SK-N-MC (cell line): ENCODE data around the gene ERG.

ENCODE experiments used
- EZH2 ChIP-seq: fragments of 200-600 bp; sonication (generic); IDR thresholded peaks from one replicate; pipeline ENCODE4 v1.6.1; 2017; ENCODE audit warnings: antibody characterized with exemption
- POLR2AphosphoS5 ChIP-seq: IDR thresholded peaks from 2 replicates; pipeline ENCODE4 v1.6.1; 2012; ENCODE audit warnings: mild to moderate bottlenecking, low read depth, low read length, borderline replicate concordance

- no peak for TF ChIP-seq EZH2
- TF ChIP-seq POLR2AphosphoS5 = no peak
These were observed 110.1 kb downstream of the ERG start for GRCh38 chr21:38388203-38388602.
